DND-41 (cell line): Measurements from ENCODE around the gene PPP2R2B.

Experiments
- ATAC-seq: fragments of 200-7000 bp; cut with Tn5 transposase; 3 replicates; pipeline ENCODE4 v1.9.1; 2021; ENCODE audit warnings: low read depth; ENCODE audit not compliant: insufficient read depth
- DNase-seq: peaks from one replicate; pipeline ENCODE4 v3.0.0-alpha.2; 2020
- H2AFZ ChIP-seq: 2 replicates; pipeline ENCODE4 v1.6.0; 2012; ENCODE audit warnings: low read depth, low read length
- H3K27ac ChIP-seq: 2 replicates; pipeline ENCODE4 v1.5.1; 2012; ENCODE audit warnings: low read length, inconsistent platforms
- H3K27me3 ChIP-seq: fragments of 200-600 bp; sonication (generic); 2 replicates; pipeline ENCODE4 v1.6.0; 2012; ENCODE audit warnings: low read length, mild to moderate bottlenecking, inconsistent platforms; ENCODE audit not compliant: insufficient read depth, poor library complexity
- H3K36me3 ChIP-seq: 2 replicates; pipeline ENCODE4 v1.5.1; 2012; ENCODE audit warnings: low read length, inconsistent platforms; ENCODE audit not compliant: insufficient read depth
- H3K4me1 ChIP-seq: 2 replicates; pipeline ENCODE4 v1.5.1; 2012; ENCODE audit warnings: mild to moderate bottlenecking, low read length; ENCODE audit not compliant: insufficient read depth
- H3K4me2 ChIP-seq: 2 replicates; pipeline ENCODE4 v1.6.0; 2012; ENCODE audit warnings: mild to moderate bottlenecking, moderate library complexity, low read length, inconsistent platforms; ENCODE audit not compliant: insufficient read depth
- H3K4me3 ChIP-seq, 2 experiments: fragments of 200-600 bp in 1 of 2; shearing (Covaris generic) in 1 of 2; 2 replicates each; pipeline ENCODE4 v1.5.1; 2012 to 2016; ENCODE audit warnings: inconsistent platforms in 2 of 2, low read length in 2 of 2, mild to moderate bottlenecking in 2 of 2, low read depth in 1 of 2, moderate library complexity in 1 of 2
- H3K79me2 ChIP-seq: 2 replicates; pipeline ENCODE4 v1.6.0; 2012; ENCODE audit warnings: low read length, inconsistent platforms; ENCODE audit not compliant: insufficient read depth
- H3K9ac ChIP-seq: 2 replicates; pipeline ENCODE4 v1.6.0; 2012; ENCODE audit warnings: low read depth, mild to moderate bottlenecking, inconsistent platforms, low read length, moderate library complexity
- H3K9me3 ChIP-seq: 2 replicates; pipeline ENCODE4 v1.5.1; 2012; ENCODE audit warnings: low read length, moderate library complexity, mild to moderate bottlenecking, inconsistent platforms; ENCODE audit not compliant: insufficient read depth, severe bottlenecking
- H4K20me1 ChIP-seq: 2 replicates; pipeline ENCODE4 v1.6.0; 2012; ENCODE audit warnings: low read length; ENCODE audit not compliant: insufficient read depth
- CTCF ChIP-seq: IDR thresholded peaks from 2 replicates; pipeline ENCODE4 v1.5.1; 2012; ENCODE audit warnings: borderline replicate concordance, low read length, moderate library complexity, mild to moderate bottlenecking; ENCODE audit not compliant: poor library complexity, severe bottlenecking; ENCODE audit errors: extremely low read depth
- EZH2 ChIP-seq: IDR thresholded peaks from 3 replicates; pipeline ENCODE4 v1.6.1; 2012; ENCODE audit warnings: borderline replicate concordance, low read depth, mild to moderate bottlenecking, moderate library complexity, low read length, inconsistent platforms; ENCODE audit not compliant: severe bottlenecking

The PPP2R2B gene

GRCh38 chr5:146851133-146851532 is 27.4 kb downstream of the PPP2R2B start:
- Histone ChIP-seq H3K79me2 (no peaks in the 10 kb centered on the region), H3K4me3 (no peak overlapping the region), H3K36me3 (no peaks in the 10 kb centered on the region), H4K20me1 (no peaks in the 10 kb centered on the region), H2AFZ (no peak overlapping the region), H3K9me3 (no peaks in the 10 kb centered on the region), H3K4me1 (no peaks in the 10 kb centered on the region), H3K9ac (no peak overlapping the region), H3K27ac (no peak overlapping the region), H3K27me3 (no peaks in the 10 kb centered on the region), H3K4me2 (no peak overlapping the region)
- TF ChIP-seq EZH2 (no peak), CTCF (no peak)
- no peak for DNase-seq
- no peak for ATAC-seq

- no peak overlapping the region for H2AFZ ChIP-seq
Observed at GRCh38 chr5:146849694-146850303, 28.8 kb downstream of the PPP2R2B start.

GRCh38 chr5:146848133-146848532 is 30.4 kb downstream of the PPP2R2B start:
- TF ChIP-seq EZH2 (no peak), CTCF (no peak)
- H3K79me2 ChIP-seq: no peaks in the 10 kb centered on the region
- no peak overlapping the region for H2AFZ ChIP-seq
- H3K4me2 ChIP-seq: no peak overlapping the region
- no peak overlapping the region for H3K4me3 ChIP-seq
- no peak for DNase-seq
- no peak overlapping the region for H3K27ac ChIP-seq
- H3K36me3 ChIP-seq: no peaks in the 10 kb centered on the region
- H3K27me3 ChIP-seq: no peaks in the 10 kb centered on the region
- H3K9me3 ChIP-seq: no peaks in the 10 kb centered on the region
- no peak overlapping the region for H3K9ac ChIP-seq
- no peak for ATAC-seq
- no peaks in the 10 kb centered on the region for H4K20me1 ChIP-seq
- no peaks in the 10 kb centered on the region for H3K4me1 ChIP-seq

More at GRCh38 chr5:146849694-146850303, 28.8 kb downstream of the PPP2R2B start:
- H3K9ac ChIP-seq: no peak overlapping the region
- H3K79me2 ChIP-seq: no peaks in the 10 kb centered on the region
- no peak overlapping the region for H3K27ac ChIP-seq
- H3K27me3 ChIP-seq: no peaks in the 10 kb centered on the region
- H3K4me2 ChIP-seq: no peak overlapping the region
- H4K20me1 ChIP-seq: no peaks in the 10 kb centered on the region
- ATAC-seq (no peak), DNase-seq (no peak)
- no peaks in the 10 kb centered on the region for H3K4me1 ChIP-seq
- no peak overlapping the region for H3K4me3 ChIP-seq
- H3K36me3 ChIP-seq: no peaks in the 10 kb centered on the region
- TF ChIP-seq CTCF (no peak), EZH2 (no peak)
- no peaks in the 10 kb centered on the region for H3K9me3 ChIP-seq
